ENCODE measurements around the gene YY2. TPM values are rescaled to one million over a fixed set of nuclear protein-coding genes. Genes with fewer than 3 reads are reported as not detected.
"Not testable (repeated sequence)": the region's sequence is repeated elsewhere in the genome, so short reads cannot be mapped to it uniquely, and the experiment has no call there.

YY2 gene
- total RNA-seq, 4 donors from 2014 or later = 0.09 to 3.4 (median 0.81) TPM

GRCh38 chrX:21873063-21873775 is 17.4 kb downstream of the YY2 start:
- TF ChIP-seq CTCF (IDR thresholded peaks at IDR 0.05) = no peak
- no peak for TF ChIP-seq POLR2A (IDR thresholded peaks at IDR 0.05)
- H3K27me3 ChIP-seq = no peaks in the 10 kb centered on the region
- H3K9me3 ChIP-seq = no peaks in the 10 kb centered on the region
- 65 to 80% methylated on average over 4 of the region's 4 CpGs for WGBS, 2 donors
- H3K4me1 ChIP-seq = no peaks in the 10 kb centered on the region
- H3K36me3 ChIP-seq = no peaks in the 10 kb centered on the region
- H3K27ac ChIP-seq = no peak overlapping the region
- intact Hi-C loops (cut with DNase I) = no loop called here
- DNase-seq = no peak
- H3K4me3 ChIP-seq = no peak overlapping the region

GRCh38 chrX:21874182-21874581 is 18.4 kb downstream of the YY2 start:
- 63% methylated on average over 3 of the region's 3 CpGs; no CpG with 5 or more reads in 1 of the 2 donors for WGBS, 2 donors
- DNase-seq = not testable (repeated sequence)

GRCh38 chrX:21875013-21875412 is 19.2 kb downstream of the YY2 start:
- Histone ChIP-seq H3K4me3 (no peak overlapping the region), H3K9me3 (no peaks in the 10 kb centered on the region), H3K27me3 (no peaks in the 10 kb centered on the region), H3K4me1 (no peaks in the 10 kb centered on the region), H3K27ac (no peak overlapping the region), H3K36me3 (peaks cover 0 to 12% (median 0%) of the 10 kb centered on the region in 3 donors)
- intact Hi-C loops (cut with DNase I) = no loop called here
- DNase-seq = no peak
- 13 to 31% methylated on average over 1 of the region's 1 CpG for WGBS, 2 donors
- no peak for TF ChIP-seq CTCF (IDR thresholded peaks at IDR 0.05)
- TF ChIP-seq POLR2A (IDR thresholded peaks at IDR 0.05) = no peak

More at GRCh38 chrX:21874182-21874581, 18.4 kb downstream of the YY2 start:
- H3K27ac ChIP-seq; intact Hi-C loops (cut with DNase I); H3K9me3 ChIP-seq; H3K27me3 ChIP-seq; H3K4me1 ChIP-seq; H3K36me3 ChIP-seq; H3K4me3 ChIP-seq: not testable (repeated sequence)

- TF ChIP-seq CTCF (IDR thresholded peaks at IDR 0.05) (no peak), POLR2A (IDR thresholded peaks at IDR 0.05) (no peak)
- no peak for DNase-seq
- Histone ChIP-seq H3K27me3 (no peaks in the 10 kb centered on the region), H3K9me3 (no peaks in the 10 kb centered on the region), H3K27ac (no peak overlapping the region), H3K4me3 (no peak overlapping the region), H3K4me1 (no peaks in the 10 kb centered on the region), H3K36me3 (peaks cover 0 to 12% (median 0%) of the 10 kb centered on the region in 3 donors)
- WGBS, 2 donors = 82 to 93% methylated on average over 3 of the region's 3 CpGs
- intact Hi-C loops (cut with DNase I) = no loop called here
Observed at GRCh38 chrX:21881881-21882574, 26.2 kb downstream of the YY2 start.

- H3K27me3 ChIP-seq = no peaks in the 10 kb centered on the region
Observed at GRCh38 chrX:21883258-21883657, 27.5 kb downstream of the YY2 start.

More at GRCh38 chrX:21883258-21883657, 27.5 kb downstream of the YY2 start:
- WGBS, 2 donors = 59 to 76% methylated on average over 4 to 5 of the region's 5 CpGs
- Histone ChIP-seq H3K36me3 (peaks cover 0 to 12% (median 0%) of the 10 kb centered on the region in 3 donors), H3K4me3 (no peak overlapping the region), H3K9me3 (no peaks in the 10 kb centered on the region), H3K4me1 (no peaks in the 10 kb centered on the region), H3K27ac (no peak overlapping the region)
- DNase-seq = no peak
- TF ChIP-seq POLR2A (IDR thresholded peaks at IDR 0.05) (no peak), CTCF (IDR thresholded peaks at IDR 0.05) (no peak)
- intact Hi-C loops (cut with DNase I) = no loop called here

All from esophagus squamous epithelium (tissue), 5 donors.